ENCODE results near the gene TRMT1. TPM values are rescaled to one million over a fixed set of nuclear protein-coding genes. Genes with fewer than 3 reads are reported as not detected.

The TRMT1 gene
- total and polyA plus RNA-seq, 2 donors (not counting 1 experiment from before 2014, with no cell fraction given) = 12.2 to 20.3 TPM

- Histone ChIP-seq H2AFZ (ENCODE audit: low read length) (peak overlapping the region; percentile 33), H3K9me3 (ENCODE audit: control insufficient read depth, insufficient read depth, low read depth, low read length) (no peaks in the 10 kb centered on the region), H3K36me3 (ENCODE audit: control insufficient read depth, insufficient read depth, low read length) (no peaks in the 10 kb centered on the region), H3K9ac (ENCODE audit: insufficient read depth, low read length) (peak overlapping the region; percentile 63), H3K27ac (ENCODE audit: insufficient read depth, low read length) (peak overlapping the region; percentile 82), H4K20me1 (ENCODE audit: control insufficient read depth, extremely low read depth, insufficient read depth, low read length) (no peaks in the 10 kb centered on the region), H3K27me3 (ENCODE audit: control insufficient read depth, insufficient read depth, low read length) (no peaks in the 10 kb centered on the region), H3K79me2 (ENCODE audit: control insufficient read depth, insufficient read depth, low read length) (no peaks in the 10 kb centered on the region), H3K4me2 (ENCODE audit: extremely low read depth, insufficient read depth, low read length) (peak overlapping the region; percentile 59), H3K4me3 (replicated peaks in 1 of 4; ENCODE audit: control extremely low read depth in 1 of 4, insufficient read depth in 1 of 4, low read depth in 3 of 4, low read length in 4 of 4) (peak overlapping the region; percentile 2 to 51 (median 22)), H3K4me1 (ENCODE audit: control insufficient read depth, extremely low read depth, insufficient read depth, low read length) (peaks cover 29% of the 10 kb centered on the region)
- DNase-seq (ENCODE audit: low read depth in 2 of 2) = peak; percentile 98
- TF ChIP-seq CTCF (conservative IDR thresholded peaks at IDR 0.05 in 1 of 2, IDR thresholded peaks at IDR 0.05 in 1 of 2; ENCODE audit: low read depth in 1 of 2, low read length in 2 of 2) (no peak), EZH2 (IDR thresholded peaks at IDR 0.05; ENCODE audit: low read length, missing control alignments) (no peak)
Observed at GRCh38 chr19:13162724-13163608, 46.4 kb upstream of the TRMT1 start.

GRCh38 chr19:13160557-13160956, 44.0 kb upstream of the TRMT1 start:
- H3K9me3 ChIP-seq (ENCODE audit: control insufficient read depth, insufficient read depth, low read depth, low read length) = no peaks in the 10 kb centered on the region
- H3K36me3 ChIP-seq (ENCODE audit: control insufficient read depth, insufficient read depth, low read length) = no peaks in the 10 kb centered on the region
- H3K4me2 ChIP-seq (ENCODE audit: extremely low read depth, insufficient read depth, low read length) = no peak overlapping the region
- no peaks in the 10 kb centered on the region for H3K27me3 ChIP-seq (ENCODE audit: control insufficient read depth, insufficient read depth, low read length)
- H4K20me1 ChIP-seq (ENCODE audit: control insufficient read depth, extremely low read depth, insufficient read depth, low read length) = no peaks in the 10 kb centered on the region
- no peaks in the 10 kb centered on the region for H3K79me2 ChIP-seq (ENCODE audit: control insufficient read depth, insufficient read depth, low read length)
- TF ChIP-seq CTCF (conservative IDR thresholded peaks at IDR 0.05 in 1 of 2, IDR thresholded peaks at IDR 0.05 in 1 of 2; ENCODE audit: low read depth in 1 of 2, low read length in 2 of 2) (no peak), EZH2 (IDR thresholded peaks at IDR 0.05; ENCODE audit: low read length, missing control alignments) (no peak)
- H3K27ac ChIP-seq (ENCODE audit: insufficient read depth, low read length) = no peak overlapping the region
- H3K4me1 ChIP-seq (ENCODE audit: control insufficient read depth, extremely low read depth, insufficient read depth, low read length) = peaks cover 28% of the 10 kb centered on the region
- no peak overlapping the region for H3K9ac ChIP-seq (ENCODE audit: insufficient read depth, low read length)
- H3K4me3 ChIP-seq (replicated peaks in 1 of 4; ENCODE audit: control extremely low read depth in 1 of 4, insufficient read depth in 1 of 4, low read depth in 3 of 4, low read length in 4 of 4) = no peak overlapping the region
- peak; percentile 28 to 53 for DNase-seq (ENCODE audit: low read depth in 2 of 2)
- no peak overlapping the region for H2AFZ ChIP-seq (ENCODE audit: low read length)

- no peak overlapping the region for H3K27ac ChIP-seq (ENCODE audit: insufficient read depth, low read length)
- no peaks in the 10 kb centered on the region for H3K27me3 ChIP-seq (ENCODE audit: control insufficient read depth, insufficient read depth, low read length)
- H4K20me1 ChIP-seq (ENCODE audit: control insufficient read depth, extremely low read depth, insufficient read depth, low read length) = no peaks in the 10 kb centered on the region
- no peak overlapping the region for H3K4me2 ChIP-seq (ENCODE audit: extremely low read depth, insufficient read depth, low read length)
- H3K79me2 ChIP-seq (ENCODE audit: control insufficient read depth, insufficient read depth, low read length) = peaks cover 5% of the 10 kb centered on the region
- TF ChIP-seq CTCF (conservative IDR thresholded peaks at IDR 0.05 in 1 of 2, IDR thresholded peaks at IDR 0.05 in 1 of 2; ENCODE audit: low read depth in 1 of 2, low read length in 2 of 2) (no peak), EZH2 (IDR thresholded peaks at IDR 0.05; ENCODE audit: low read length, missing control alignments) (no peak)
- H3K9ac ChIP-seq (ENCODE audit: insufficient read depth, low read length) = no peak overlapping the region
- peaks cover 27% of the 10 kb centered on the region for H3K4me1 ChIP-seq (ENCODE audit: control insufficient read depth, extremely low read depth, insufficient read depth, low read length)
- DNase-seq (ENCODE audit: low read depth in 2 of 2) = no peak
- H3K4me3 ChIP-seq (replicated peaks in 1 of 4; ENCODE audit: control extremely low read depth in 1 of 4, insufficient read depth in 1 of 4, low read depth in 3 of 4, low read length in 4 of 4) = no peak overlapping the region
- H2AFZ ChIP-seq (ENCODE audit: low read length) = no peak overlapping the region
- no peaks in the 10 kb centered on the region for H3K9me3 ChIP-seq (ENCODE audit: control insufficient read depth, insufficient read depth, low read depth, low read length)
- no peaks in the 10 kb centered on the region for H3K36me3 ChIP-seq (ENCODE audit: control insufficient read depth, insufficient read depth, low read length)
Observed at GRCh38 chr19:13159713-13160112, 43.2 kb upstream of the TRMT1 start.

Data from fibroblast of lung (primary cell).